ENCODE measurements around the gene ABCA1. TPM values are rescaled to one million over a fixed set of nuclear protein-coding genes. Genes with fewer than 3 reads are reported as not detected.
"Not testable (repeated sequence)": the region's sequence is repeated elsewhere in the genome, so short reads cannot be mapped to it uniquely, and the experiment has no call there.

The ABCA1 gene
- total RNA-seq, 2 donors from 2014 or later = 12.4 to 19.5 TPM

DNA sequence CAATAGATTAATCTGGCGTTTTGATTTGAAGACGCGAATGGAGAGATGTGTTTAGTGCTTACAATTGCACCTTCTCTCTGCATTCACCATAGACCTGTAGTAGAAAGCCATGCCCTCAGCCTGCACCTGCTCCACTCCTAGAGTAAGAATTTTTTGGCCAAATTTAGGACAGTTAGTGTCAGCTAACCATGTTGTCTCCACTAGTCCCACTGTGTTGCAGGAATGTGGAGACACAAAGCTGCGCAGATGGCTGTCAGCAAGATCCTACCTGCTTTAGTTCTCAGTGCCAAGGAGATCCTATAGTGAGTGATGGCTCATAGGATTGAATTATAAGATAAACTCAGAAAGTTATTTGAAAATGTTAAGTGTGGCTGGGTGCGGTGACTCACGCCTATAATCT is 35.1 kb upstream of the ABCA1 start:
- ATAC-seq (replicated peaks in 1 of 2) = no peak
- H3K27me3 Mint-ChIP-seq (ENCODE audit: low read depth) = peaks cover 10% of the 10 kb centered on the region
- no peak for DNase-seq
- H3K36me3 Mint-ChIP-seq (ENCODE audit: insufficient read depth in 2 of 2) = no peaks in the 10 kb centered on the region
- peaks cover 45% of the 10 kb centered on the region for H3K4me1 Mint-ChIP-seq (ENCODE audit: low read depth)
- no peaks in the 10 kb centered on the region for H3K9me3 Mint-ChIP-seq
- H3K27ac Mint-ChIP-seq = no peak overlapping the region
- no peak overlapping the region for H3K4me3 Mint-ChIP-seq

DNA sequence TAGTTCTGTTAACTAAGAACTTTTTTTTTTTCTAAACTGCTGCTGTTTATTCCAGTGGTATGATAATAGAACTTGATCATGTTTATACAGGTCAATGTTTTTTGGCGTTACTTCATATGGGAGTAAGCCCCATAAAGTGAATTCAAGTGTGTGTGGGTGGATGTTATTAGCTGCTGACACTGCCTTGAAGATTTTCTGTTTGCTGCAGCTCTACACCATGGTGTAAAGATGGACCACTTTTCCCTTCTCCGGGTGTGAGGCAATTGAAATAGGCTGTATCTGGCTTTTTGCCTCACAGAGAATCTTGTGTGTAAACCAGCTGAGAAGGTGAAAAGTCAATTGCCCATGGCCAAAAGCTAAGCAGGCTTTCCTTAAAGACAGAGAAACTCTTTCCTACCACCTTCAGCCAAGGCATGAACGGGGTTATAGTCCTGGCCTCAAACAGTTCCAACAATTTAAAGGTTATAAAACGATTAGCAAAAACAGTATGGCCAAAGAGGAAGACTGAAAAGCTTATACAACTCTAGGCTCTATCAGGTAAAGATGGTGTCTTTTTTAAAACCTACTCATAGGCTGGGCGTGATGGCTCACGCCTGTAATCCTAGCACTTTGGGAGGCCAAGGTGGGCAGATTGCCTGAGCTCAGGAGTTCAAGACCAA is 33.9 kb upstream of the ABCA1 start:
- ATAC-seq (replicated peaks in 1 of 2) = peak; percentile 8 to 12
- no peaks in the 10 kb centered on the region for H3K9me3 Mint-ChIP-seq
- peak in 1 of 2 donors; percentile 7 for DNase-seq
- H3K4me1 Mint-ChIP-seq (ENCODE audit: low read depth) = peaks cover 42% of the 10 kb centered on the region
- H3K36me3 Mint-ChIP-seq (ENCODE audit: insufficient read depth in 2 of 2) = no peaks in the 10 kb centered on the region
- H3K4me3 Mint-ChIP-seq = peak overlapping the region; percentile 51 to 59
- peak overlapping the region; percentile 41 for H3K27ac Mint-ChIP-seq
- peaks cover 10% of the 10 kb centered on the region for H3K27me3 Mint-ChIP-seq (ENCODE audit: low read depth)

DNA sequence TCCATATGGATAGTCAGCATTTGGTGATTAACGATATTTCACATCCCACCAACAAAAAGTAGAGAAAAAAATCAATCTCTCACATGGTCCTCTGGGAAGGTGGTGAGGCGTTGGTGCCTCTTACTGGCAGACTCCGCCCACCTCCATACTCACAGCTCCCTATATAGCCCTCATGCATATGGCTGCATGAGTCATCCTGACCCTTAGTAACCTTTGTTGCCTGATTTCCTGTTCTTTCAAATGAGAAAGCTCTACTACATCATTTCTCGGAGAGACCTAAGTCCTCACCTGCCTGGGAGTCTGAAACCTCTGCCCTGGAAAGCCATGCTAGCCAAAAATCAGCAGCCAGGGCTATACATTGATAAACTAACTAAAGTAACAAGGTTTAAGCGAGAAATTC is 33.3 kb upstream of the ABCA1 start:
- Mint-ChIP-seq H3K27ac (peak overlapping the region; percentile 41), H3K4me3 (peak overlapping the region; percentile 51 to 59), H3K9me3 (no peaks in the 10 kb centered on the region), H3K27me3 (ENCODE audit: low read depth) (peaks cover 10% of the 10 kb centered on the region), H3K4me1 (ENCODE audit: low read depth) (peaks cover 42% of the 10 kb centered on the region), H3K36me3 (ENCODE audit: insufficient read depth in 2 of 2) (no peaks in the 10 kb centered on the region)
- ATAC-seq (replicated peaks in 1 of 2) (peak; percentile 99 to 100), DNase-seq (peak; percentile 76 to 82)

DNA sequence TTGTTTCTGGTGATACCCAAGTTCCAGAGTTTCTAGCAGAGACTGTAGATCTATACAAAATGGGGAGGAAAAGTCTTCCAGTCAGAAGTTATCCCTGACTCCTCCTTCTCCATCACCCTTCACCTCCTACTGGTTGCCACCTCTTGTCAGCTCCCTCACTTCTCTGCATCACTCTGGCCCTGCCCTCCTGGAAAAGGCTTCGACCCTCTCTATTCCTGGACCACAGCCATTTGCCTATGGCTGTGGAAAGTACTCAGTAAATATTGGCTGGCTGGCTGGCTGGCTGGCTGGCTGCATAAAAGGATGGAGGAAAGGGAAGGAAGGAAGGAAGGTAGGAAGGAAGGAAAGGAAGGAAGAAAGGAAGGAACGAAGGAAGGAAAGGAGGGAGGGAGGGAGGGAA is 32.7 kb upstream of the ABCA1 start:
- Mint-ChIP-seq H3K27ac (peak overlapping the region; percentile 65), H3K36me3 (ENCODE audit: insufficient read depth in 2 of 2) (no peaks in the 10 kb centered on the region), H3K9me3 (no peaks in the 10 kb centered on the region), H3K27me3 (ENCODE audit: low read depth) (peaks cover 10% of the 10 kb centered on the region), H3K4me1 (ENCODE audit: low read depth) (peaks cover 42% of the 10 kb centered on the region), H3K4me3 (peak overlapping the region in 1 of 2 donors; percentile 55)
- DNase-seq (no peak), ATAC-seq (replicated peaks in 1 of 2) (no peak)

DNA sequence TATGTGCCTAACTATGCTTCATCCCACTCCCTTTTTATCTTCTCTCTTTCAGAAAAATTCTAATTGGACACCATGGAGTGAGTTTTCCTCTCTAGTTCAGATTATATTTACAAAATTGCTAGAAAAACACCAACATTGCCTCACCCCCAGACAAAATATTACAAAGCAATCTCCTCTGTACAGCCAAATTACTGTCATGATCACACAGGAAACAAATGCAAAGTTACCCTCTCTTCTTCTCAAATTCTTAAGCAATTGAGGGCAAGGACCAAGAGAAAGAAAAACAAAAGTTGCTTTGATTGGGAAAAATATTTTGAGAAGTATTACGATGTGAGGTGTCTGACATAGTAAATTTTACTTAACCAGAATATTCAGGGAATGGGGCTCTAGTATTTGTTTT is 30.8 kb upstream of the ABCA1 start:
- Mint-ChIP-seq H3K27me3 (ENCODE audit: low read depth) (peaks cover 10% of the 10 kb centered on the region), H3K9me3 (no peaks in the 10 kb centered on the region), H3K27ac (peak overlapping the region; percentile 5), H3K4me1 (ENCODE audit: low read depth) (peaks cover 42% of the 10 kb centered on the region), H3K4me3 (no peak overlapping the region), H3K36me3 (ENCODE audit: insufficient read depth in 2 of 2) (no peaks in the 10 kb centered on the region)
- DNase-seq (no peak), ATAC-seq (replicated peaks in 1 of 2) (no peak)

DNA sequence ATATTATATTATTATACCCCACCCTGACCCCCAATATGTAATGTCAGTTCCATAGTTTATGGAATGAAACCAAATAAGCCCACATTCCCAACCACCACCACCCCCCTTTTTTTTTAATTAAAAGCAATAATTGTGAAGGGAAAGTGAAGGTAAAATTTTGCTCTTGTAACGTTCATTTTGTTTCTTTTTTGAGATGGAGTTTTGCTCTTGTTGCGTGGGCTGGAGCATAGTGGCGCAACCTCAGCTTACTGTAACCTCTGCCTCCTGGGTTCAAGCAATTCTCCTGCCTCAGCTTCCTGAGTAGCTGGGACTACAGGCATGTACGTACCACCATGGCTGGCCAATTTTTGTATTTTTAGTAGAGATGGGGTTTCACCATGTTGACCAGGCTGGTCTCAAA is 30.1 kb upstream of the ABCA1 start:
- H3K4me1 Mint-ChIP-seq (ENCODE audit: low read depth) = peaks cover 42% of the 10 kb centered on the region
- not testable (repeated sequence) for H3K36me3 Mint-ChIP-seq (ENCODE audit: insufficient read depth in 2 of 2); DNase-seq; H3K27ac Mint-ChIP-seq; ATAC-seq (replicated peaks in 1 of 2); H3K9me3 Mint-ChIP-seq; H3K4me3 Mint-ChIP-seq
- peaks cover 10% of the 10 kb centered on the region for H3K27me3 Mint-ChIP-seq (ENCODE audit: low read depth)

DNA sequence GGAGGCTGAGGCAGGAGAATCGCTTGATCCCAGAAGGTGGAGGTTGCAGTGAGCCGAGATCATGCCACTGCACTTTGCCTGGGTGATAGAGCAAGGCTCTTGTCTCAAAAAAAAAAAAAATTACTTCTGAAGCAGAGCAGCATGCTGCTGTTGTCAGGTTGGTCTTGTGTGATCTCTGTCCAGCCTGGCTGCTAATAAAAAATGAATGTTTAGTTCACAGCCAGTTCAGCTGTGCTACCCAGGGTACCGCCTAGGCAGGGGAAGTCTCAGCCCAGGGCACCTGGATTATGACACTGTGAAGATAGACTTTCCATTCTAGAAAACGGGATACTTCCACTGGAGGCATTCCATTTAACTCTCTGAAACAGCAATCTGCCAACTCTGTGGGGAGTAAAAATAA is 23.5 kb upstream of the ABCA1 start:
- DNase-seq = no peak
- ATAC-seq (replicated peaks in 1 of 2) = no peak
- H3K27me3 Mint-ChIP-seq (ENCODE audit: low read depth) = no peaks in the 10 kb centered on the region

DNA sequence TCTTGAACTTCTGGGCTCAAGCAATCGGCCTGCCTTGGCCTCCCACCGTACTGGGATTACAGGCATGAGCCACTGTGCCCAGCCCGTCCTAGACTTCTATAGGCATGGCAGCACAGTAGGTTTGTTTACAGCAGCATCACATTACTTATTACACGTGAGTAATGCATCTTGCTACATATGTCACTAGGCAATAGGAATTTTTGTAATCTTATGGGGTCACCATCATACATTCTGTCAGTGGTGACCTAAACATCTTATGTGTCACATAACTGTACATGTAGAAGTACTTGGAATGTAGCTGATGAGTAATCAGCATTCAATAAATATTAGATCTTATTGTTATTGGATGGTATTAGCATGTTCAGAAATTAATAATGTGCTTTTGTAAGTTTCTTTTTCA is 22.9 kb upstream of the ABCA1 start:
- H3K4me3 Mint-ChIP-seq = no peak overlapping the region
- H3K4me1 Mint-ChIP-seq (ENCODE audit: low read depth) = peaks cover 7% of the 10 kb centered on the region
- H3K36me3 Mint-ChIP-seq (ENCODE audit: insufficient read depth in 2 of 2) = no peaks in the 10 kb centered on the region
- DNase-seq (no peak), ATAC-seq (replicated peaks in 1 of 2) (no peak)
- H3K9me3 Mint-ChIP-seq = no peaks in the 10 kb centered on the region
- no peaks in the 10 kb centered on the region for H3K27me3 Mint-ChIP-seq (ENCODE audit: low read depth)
- H3K27ac Mint-ChIP-seq = no peak overlapping the region

More for the DNA sequence above, 23.5 kb upstream of the ABCA1 start:
- no peaks in the 10 kb centered on the region for H3K36me3 Mint-ChIP-seq (ENCODE audit: insufficient read depth in 2 of 2)
- H3K4me1 Mint-ChIP-seq (ENCODE audit: low read depth) = peaks cover 7% of the 10 kb centered on the region
- no peak overlapping the region for H3K27ac Mint-ChIP-seq
- H3K9me3 Mint-ChIP-seq = no peaks in the 10 kb centered on the region
- H3K4me3 Mint-ChIP-seq = no peak overlapping the region

DNA sequence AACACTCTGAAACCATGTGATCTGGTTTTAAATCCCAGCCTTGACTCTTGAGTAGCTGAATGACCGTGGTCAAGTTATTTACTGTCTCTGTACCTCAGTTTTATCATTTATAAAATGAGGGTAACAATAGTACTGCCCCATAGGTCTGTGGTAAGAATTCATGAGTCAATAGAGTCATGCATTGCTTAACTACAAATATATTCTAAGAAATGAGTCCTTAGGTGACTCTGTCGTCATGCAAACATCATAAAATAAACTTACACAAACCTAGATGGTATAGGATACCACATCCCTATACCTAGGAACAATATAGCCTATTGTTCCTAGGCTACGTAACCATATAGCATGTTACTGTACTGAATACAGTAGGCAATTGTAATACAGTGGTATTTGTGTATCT is 20.3 kb upstream of the ABCA1 start:
- Mint-ChIP-seq H3K4me1 (ENCODE audit: low read depth) (peaks cover 7% of the 10 kb centered on the region), H3K4me3 (no peak overlapping the region), H3K36me3 (ENCODE audit: insufficient read depth in 2 of 2) (no peaks in the 10 kb centered on the region), H3K9me3 (no peaks in the 10 kb centered on the region), H3K27me3 (ENCODE audit: low read depth) (no peaks in the 10 kb centered on the region), H3K27ac (no peak overlapping the region)
- ATAC-seq (replicated peaks in 1 of 2) (peak; percentile 58 to 88), DNase-seq (no peak)

DNA sequence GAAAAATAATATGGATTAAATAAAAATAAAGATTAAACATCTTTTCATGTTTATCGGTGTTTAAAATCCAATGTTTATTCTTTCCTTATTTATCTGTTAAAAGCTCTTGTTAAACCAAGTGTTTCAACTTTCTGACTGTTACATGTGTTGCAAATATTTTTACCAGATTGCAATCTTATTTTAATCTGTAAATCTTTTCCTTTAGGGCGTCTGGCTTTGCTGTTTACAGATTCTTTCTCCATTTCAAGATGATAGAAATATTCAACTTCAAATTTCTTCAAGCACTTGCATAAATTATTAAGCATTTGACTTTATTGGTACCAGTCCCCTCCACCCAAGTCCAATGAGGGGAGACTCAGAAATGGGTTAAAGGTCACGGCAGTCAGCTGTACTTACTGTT is 16.9 kb upstream of the ABCA1 start:
- no peak for ATAC-seq (replicated peaks in 1 of 2)
- no peaks in the 10 kb centered on the region for H3K27me3 Mint-ChIP-seq (ENCODE audit: low read depth)
- H3K4me1 Mint-ChIP-seq (ENCODE audit: low read depth) = peaks cover 17% of the 10 kb centered on the region
- no peaks in the 10 kb centered on the region for H3K36me3 Mint-ChIP-seq (ENCODE audit: insufficient read depth in 2 of 2)
- H3K27ac Mint-ChIP-seq = no peak overlapping the region
- no peaks in the 10 kb centered on the region for H3K9me3 Mint-ChIP-seq
- DNase-seq = no peak
- no peak overlapping the region for H3K4me3 Mint-ChIP-seq

DNA sequence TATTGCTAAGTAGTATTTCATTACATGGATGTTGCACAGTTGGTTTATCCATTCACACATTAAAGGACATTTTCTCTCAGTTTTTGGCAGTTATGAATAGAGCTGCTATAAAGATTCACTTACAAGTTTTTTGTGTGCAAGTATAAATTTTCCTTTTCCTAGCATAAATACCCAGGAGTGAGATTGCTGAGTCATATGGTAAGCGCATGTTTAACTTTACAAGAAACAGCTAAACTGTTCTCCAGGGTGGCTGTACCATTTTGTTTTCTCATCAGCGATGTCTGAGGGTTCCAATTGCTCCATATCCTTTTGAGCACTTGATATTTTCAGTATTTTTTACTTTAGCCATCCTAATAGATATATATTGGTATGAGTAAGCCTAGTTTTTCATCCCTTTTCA is 16.4 kb upstream of the ABCA1 start:
- H3K27me3 Mint-ChIP-seq (ENCODE audit: low read depth) = no peaks in the 10 kb centered on the region
- no peak for ATAC-seq (replicated peaks in 1 of 2)
- H3K36me3 Mint-ChIP-seq (ENCODE audit: insufficient read depth in 2 of 2) = no peaks in the 10 kb centered on the region
- no peak for DNase-seq
- H3K27ac Mint-ChIP-seq = no peak overlapping the region
- no peaks in the 10 kb centered on the region for H3K9me3 Mint-ChIP-seq
- peaks cover 17% of the 10 kb centered on the region for H3K4me1 Mint-ChIP-seq (ENCODE audit: low read depth)
- H3K4me3 Mint-ChIP-seq = no peak overlapping the region

DNA sequence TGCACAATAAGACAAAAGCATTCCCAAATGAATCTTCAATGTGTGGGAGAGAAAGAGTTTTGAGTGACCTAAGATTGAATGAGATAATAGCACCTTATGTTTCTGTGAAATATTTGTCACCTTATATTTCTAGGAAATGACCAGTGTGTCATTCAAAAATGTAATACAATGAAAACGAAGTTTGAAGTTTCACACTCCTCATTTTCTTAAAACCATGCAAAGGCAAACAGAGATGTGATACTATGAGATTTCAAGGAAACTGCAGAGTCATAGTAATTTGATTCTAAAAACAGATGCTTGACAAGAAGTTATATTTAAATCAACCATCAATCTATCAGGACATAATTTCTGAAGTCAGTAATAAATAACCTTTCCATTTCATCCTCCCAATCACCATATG is 13.6 kb upstream of the ABCA1 start:
- ATAC-seq (replicated peaks in 1 of 2) (peak; percentile 41 to 80), DNase-seq (no peak)
- Mint-ChIP-seq H3K36me3 (ENCODE audit: insufficient read depth in 2 of 2) (no peaks in the 10 kb centered on the region), H3K27me3 (ENCODE audit: low read depth) (no peaks in the 10 kb centered on the region), H3K4me3 (peak overlapping the region in 1 of 2 donors; percentile 5), H3K4me1 (ENCODE audit: low read depth) (peaks cover 10% of the 10 kb centered on the region), H3K27ac (peak overlapping the region; percentile 6), H3K9me3 (no peaks in the 10 kb centered on the region)

DNA sequence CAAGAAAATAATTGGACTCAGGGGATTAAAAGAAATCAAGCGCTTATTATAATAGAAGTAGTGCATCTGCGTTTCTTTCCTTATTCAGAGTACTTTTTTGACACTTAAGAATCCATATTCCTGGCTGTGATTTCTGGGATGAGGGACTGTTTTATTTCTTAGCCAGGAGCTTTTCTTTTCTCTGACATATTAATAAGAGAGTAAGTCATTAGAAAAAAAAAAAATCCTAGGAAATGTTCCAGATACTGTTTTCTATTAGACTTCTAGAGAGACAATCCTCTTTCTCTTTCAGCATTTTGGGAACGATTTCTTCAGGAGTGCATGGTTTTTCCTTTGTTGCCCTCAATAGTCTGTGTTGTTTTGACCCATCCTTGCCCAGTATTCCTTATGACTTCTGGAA is 8.3 kb upstream of the ABCA1 start:
- ATAC-seq (replicated peaks in 1 of 2) (no peak), DNase-seq (no peak)
- no peak overlapping the region for H3K27ac Mint-ChIP-seq
- H3K4me3 Mint-ChIP-seq = no peak overlapping the region
- peaks cover 3% of the 10 kb centered on the region for H3K4me1 Mint-ChIP-seq (ENCODE audit: low read depth)
- no peaks in the 10 kb centered on the region for H3K36me3 Mint-ChIP-seq (ENCODE audit: insufficient read depth in 2 of 2)
- no peaks in the 10 kb centered on the region for H3K27me3 Mint-ChIP-seq (ENCODE audit: low read depth)
- no peaks in the 10 kb centered on the region for H3K9me3 Mint-ChIP-seq

DNA sequence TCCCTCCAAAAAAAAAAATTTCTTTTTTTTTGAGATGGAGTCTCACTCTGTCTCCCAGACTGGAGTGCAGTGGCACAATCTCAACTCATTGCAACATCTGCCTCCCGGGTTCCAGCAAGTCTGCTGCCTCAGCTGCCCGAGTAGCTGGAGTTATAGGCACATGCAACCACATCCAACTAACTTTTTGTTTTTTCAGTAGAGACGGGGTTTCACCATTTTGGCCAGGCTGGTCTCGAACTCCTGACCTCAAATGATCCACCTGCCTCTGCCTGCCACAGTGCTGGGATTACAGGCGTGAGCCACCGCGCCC is 7.5 kb upstream of the ABCA1 start:
- not testable (repeated sequence) for H3K27me3 Mint-ChIP-seq (ENCODE audit: low read depth); H3K9me3 Mint-ChIP-seq; H3K4me1 Mint-ChIP-seq (ENCODE audit: low read depth); H3K27ac Mint-ChIP-seq; H3K36me3 Mint-ChIP-seq (ENCODE audit: insufficient read depth in 2 of 2); ATAC-seq (replicated peaks in 1 of 2); H3K4me3 Mint-ChIP-seq; DNase-seq

Data from activated T-cell treated with anti-CD3 and anti-CD28 coated beads, Interleukin-2, amount 50 U/mL, for 72 hours (primary cell).